Vagina (tissue), 2 donors: ENCODE data around the gene NRIP3. TPM values are rescaled to one million over a fixed set of nuclear protein-coding genes. Genes with fewer than 3 reads are reported as not detected.

Experiments
- DNase-seq, 2 donors: peaks; one replicate each; pipeline ENCODE4 v3.0.0-alpha.2; 2017; ENCODE audit errors: extremely low spot score in 2 of 2
- H3K27ac ChIP-seq: fragments of 200-600 bp; sonication (generic); one replicate; pipeline ENCODE4 v1.5.1; 2019
- H3K27me3 ChIP-seq: fragments of 200-600 bp; sonication (generic); one replicate; pipeline ENCODE4 v1.5.1; 2019
- H3K36me3 ChIP-seq, 2 donors: fragments of 200-600 bp; sonication (generic); one replicate each; pipeline ENCODE4 v1.5.1; 2017 to 2019
- H3K4me1 ChIP-seq: fragments of 200-600 bp; sonication (generic); one replicate; pipeline ENCODE4 v1.5.1; 2019
- H3K4me3 ChIP-seq, 2 donors: fragments of 200-600 bp; sonication (generic); 1 replicate in 1 of 2; 2 replicates in 1 of 2; pipeline ENCODE4 v1.5.1; 2016 to 2019
- H3K9me3 ChIP-seq: fragments of 200-600 bp; sonication (generic); one replicate; pipeline ENCODE4 v1.5.1; 2019
- POLR2A ChIP-seq, 2 donors: fragments of 450-650 bp; IDR thresholded peaks; one replicate each; pipeline ENCODE4 v1.6.1; 2017; ENCODE audit warnings: antibody characterized with exemption in 2 of 2, mild to moderate bottlenecking in 2 of 2, moderate library complexity in 2 of 2
- POLR2AphosphoS5 ChIP-seq, 2 donors: sonication (generic); formaldehyde crosslinking; IDR thresholded peaks; one replicate each; pipeline ENCODE4 v1.9.0; 2017; ENCODE audit warnings: antibody characterized with exemption in 2 of 2, mild to moderate bottlenecking in 2 of 2, low read depth in 1 of 2; ENCODE audit not compliant: insufficient read depth in 1 of 2
- intact Hi-C: fragments of 100-400 bp; cut with DNase I; formaldehyde crosslinking; loops from one replicate; pipeline ENCODE4 v1.15.1; 2023
- total RNA-seq: library from RNA; depleted of rRNA; stranded (reverse); fragments of >200 nt; gene quantifications from one replicate; pipeline ENCODE4 v1.2.3, GENCODE V29; 2016
- TF ChIP-seq, protein P1 (sequence below), 3 experiments: fragments of 450-650 bp in 2 of 3; fragments of 200-600 bp in 1 of 3; sonication (generic) in 1 of 3; IDR thresholded peaks; one replicate each; pipeline ENCODE4 v1.5.1; 2017 to 2019; ENCODE audit warnings: antibody characterized with exemption in 3 of 3, mild to moderate bottlenecking in 2 of 3, moderate library complexity in 2 of 3

Gene NRIP3
- total RNA-seq, 1 donor from 2014 or later, result 1.2 TPM

DNA sequence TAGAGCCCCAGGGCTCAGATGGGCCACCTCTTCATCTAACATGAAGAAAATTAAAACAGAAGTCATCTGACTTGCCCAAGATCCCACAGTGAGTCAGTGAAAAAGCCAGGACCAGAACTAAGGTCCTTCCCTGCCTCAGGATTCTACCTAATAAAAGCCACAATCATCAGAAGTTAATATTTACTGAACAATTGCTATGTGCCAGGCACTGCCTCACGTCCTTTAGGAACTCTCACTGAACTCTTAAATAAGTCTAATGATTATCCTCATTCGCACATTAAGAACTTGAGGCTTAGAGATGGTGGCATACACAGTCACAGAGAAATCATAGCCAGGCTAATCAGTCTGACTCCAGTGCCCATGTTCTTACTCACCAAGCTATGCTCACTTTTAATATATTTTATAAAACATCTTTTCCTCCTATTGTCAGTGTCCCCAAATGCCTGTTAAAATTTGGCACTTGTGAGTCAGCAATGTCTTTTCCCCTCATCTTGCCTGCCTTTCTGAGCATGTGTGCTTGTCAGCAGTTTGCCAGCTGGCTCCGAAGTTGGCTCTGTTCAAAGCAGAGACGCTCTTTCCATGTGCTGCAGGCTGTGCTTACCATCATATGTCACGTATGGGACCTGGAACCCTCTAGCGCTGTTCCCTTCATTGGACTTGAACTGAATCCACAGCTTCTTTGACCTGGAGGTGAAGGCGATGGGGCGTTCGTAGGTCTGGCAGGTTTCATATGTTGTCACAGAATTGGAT is 21.5 kb upstream of the NRIP3 start:
- Histone ChIP-seq H3K4me1 (no peaks in the 10 kb centered on the region), H3K9me3 (no peaks in the 10 kb centered on the region), H3K27ac (no peak overlapping the region), H3K4me3 (no peak overlapping the region), H3K36me3 (no peaks in the 10 kb centered on the region), H3K27me3 (no peaks in the 10 kb centered on the region)
- peak in 1 of 2 donors; percentile 42 for DNase-seq
- intact Hi-C loops, result no loop called here
- no peak for TF ChIP-seq POLR2A (IDR thresholded peaks at IDR 0.05)
- TF ChIP-seq POLR2AphosphoS5 (IDR thresholded peaks at IDR 0.05; ENCODE audit: insufficient read depth in 1 of 2, low read depth in 1 of 2), result no peak
- TF ChIP-seq, protein P1, sequence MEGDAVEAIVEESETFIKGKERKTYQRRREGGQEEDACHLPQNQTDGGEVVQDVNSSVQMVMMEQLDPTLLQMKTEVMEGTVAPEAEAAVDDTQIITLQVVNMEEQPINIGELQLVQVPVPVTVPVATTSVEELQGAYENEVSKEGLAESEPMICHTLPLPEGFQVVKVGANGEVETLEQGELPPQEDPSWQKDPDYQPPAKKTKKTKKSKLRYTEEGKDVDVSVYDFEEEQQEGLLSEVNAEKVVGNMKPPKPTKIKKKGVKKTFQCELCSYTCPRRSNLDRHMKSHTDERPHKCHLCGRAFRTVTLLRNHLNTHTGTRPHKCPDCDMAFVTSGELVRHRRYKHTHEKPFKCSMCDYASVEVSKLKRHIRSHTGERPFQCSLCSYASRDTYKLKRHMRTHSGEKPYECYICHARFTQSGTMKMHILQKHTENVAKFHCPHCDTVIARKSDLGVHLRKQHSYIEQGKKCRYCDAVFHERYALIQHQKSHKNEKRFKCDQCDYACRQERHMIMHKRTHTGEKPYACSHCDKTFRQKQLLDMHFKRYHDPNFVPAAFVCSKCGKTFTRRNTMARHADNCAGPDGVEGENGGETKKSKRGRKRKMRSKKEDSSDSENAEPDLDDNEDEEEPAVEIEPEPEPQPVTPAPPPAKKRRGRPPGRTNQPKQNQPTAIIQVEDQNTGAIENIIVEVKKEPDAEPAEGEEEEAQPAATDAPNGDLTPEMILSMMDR (IDR thresholded peaks at IDR 0.05), result no peak

DNA sequence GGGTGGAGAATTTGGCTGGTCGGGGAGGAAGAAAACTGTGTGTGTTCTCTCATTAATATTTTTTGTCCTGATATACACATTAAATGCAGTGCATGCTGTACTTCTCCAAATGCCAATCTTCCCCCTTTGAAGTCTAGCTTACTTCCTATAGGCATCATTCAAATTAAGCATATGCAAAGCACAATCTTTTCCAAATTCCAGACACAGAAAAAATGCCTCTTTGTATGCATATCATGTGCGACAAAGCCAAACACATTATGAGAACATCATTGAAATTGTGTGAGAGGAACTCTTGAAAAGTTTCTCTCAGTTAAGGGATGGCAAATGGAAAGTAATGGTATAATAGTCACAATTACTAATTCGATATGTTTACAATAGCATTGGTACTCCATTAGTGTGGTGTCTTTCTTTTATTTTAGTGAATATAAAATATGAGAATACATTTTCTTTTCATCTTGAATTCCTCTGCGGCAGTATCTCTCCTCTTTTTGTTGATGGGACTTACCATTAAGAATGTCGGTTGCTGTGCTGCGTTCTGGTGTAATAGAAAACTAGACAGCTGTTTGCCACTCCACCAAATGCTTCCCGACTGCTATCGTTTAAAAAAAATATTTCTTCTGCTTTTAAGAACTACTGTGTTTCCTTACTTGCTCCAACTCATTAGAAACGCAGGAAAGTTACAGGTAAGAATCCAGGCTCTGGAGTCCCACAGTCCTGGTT is 19.3 kb upstream of the NRIP3 start:
- intact Hi-C loops, result no loop called here
- Histone ChIP-seq H3K27me3 (no peaks in the 10 kb centered on the region), H3K27ac (no peak overlapping the region), H3K4me1 (no peaks in the 10 kb centered on the region), H3K4me3 (no peak overlapping the region), H3K36me3 (no peaks in the 10 kb centered on the region), H3K9me3 (no peaks in the 10 kb centered on the region)
- TF ChIP-seq, protein P1 (IDR thresholded peaks at IDR 0.05), result no peak
- no peak for TF ChIP-seq POLR2AphosphoS5 (IDR thresholded peaks at IDR 0.05; ENCODE audit: insufficient read depth in 1 of 2, low read depth in 1 of 2)
- TF ChIP-seq POLR2A (IDR thresholded peaks at IDR 0.05), result no peak
- no peak for DNase-seq

DNA sequence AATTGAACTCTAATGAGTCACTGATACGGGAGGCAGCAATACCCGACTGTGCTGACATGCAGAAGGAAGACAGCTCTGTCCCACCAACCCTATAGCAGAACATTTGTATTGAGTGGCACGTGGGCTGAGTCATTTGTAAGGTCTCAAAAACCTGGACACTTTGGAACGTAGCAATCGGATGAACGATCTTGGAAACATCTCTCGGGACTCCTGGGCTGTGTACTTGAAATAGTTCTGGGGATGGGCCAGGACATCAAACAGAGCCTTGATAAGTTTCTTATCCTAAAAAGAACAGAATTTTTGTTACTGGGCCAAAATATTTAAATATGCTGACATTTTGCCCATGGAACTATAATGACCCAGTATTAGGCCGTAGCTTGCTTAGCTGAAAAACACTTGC is 17.1 kb upstream of the NRIP3 start:
- intact Hi-C loops, result no loop called here
- TF ChIP-seq, protein P1 (IDR thresholded peaks at IDR 0.05), result no peak
- TF ChIP-seq POLR2A (IDR thresholded peaks at IDR 0.05), result no peak
- no peak for TF ChIP-seq POLR2AphosphoS5 (IDR thresholded peaks at IDR 0.05; ENCODE audit: insufficient read depth in 1 of 2, low read depth in 1 of 2)
- Histone ChIP-seq H3K9me3 (no peaks in the 10 kb centered on the region), H3K4me3 (no peak overlapping the region), H3K27ac (no peak overlapping the region), H3K4me1 (peaks cover 5% of the 10 kb centered on the region), H3K36me3 (no peaks in the 10 kb centered on the region), H3K27me3 (no peaks in the 10 kb centered on the region)
- DNase-seq, result no peak

DNA sequence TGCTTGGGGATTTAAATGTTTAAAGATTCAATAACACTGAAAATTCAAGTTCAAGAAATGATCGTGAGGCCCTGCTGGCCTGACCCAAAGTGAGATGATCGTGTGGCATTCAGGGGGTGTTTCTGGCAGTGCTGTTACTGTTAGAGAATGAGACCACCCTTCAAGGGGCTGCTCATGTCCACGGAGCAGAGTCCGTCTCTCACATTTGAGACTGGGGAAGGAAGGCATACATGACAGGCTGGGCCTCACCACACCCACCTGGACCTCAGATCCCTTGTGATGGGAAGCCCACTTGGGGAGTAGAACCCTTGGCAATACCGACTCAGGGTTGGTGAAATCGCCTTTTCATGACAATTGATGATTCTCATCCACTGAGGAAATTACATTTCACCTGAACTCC is 16.1 kb upstream of the NRIP3 start:
- H3K27ac ChIP-seq, result no peak overlapping the region
- intact Hi-C loops, result no loop called here
- H3K4me1 ChIP-seq, result peaks cover 5% of the 10 kb centered on the region
- no peak for DNase-seq
- no peaks in the 10 kb centered on the region for H3K9me3 ChIP-seq
- TF ChIP-seq, protein P1 (IDR thresholded peaks at IDR 0.05), result no peak
- TF ChIP-seq POLR2AphosphoS5 (IDR thresholded peaks at IDR 0.05; ENCODE audit: insufficient read depth in 1 of 2, low read depth in 1 of 2), result no peak
- TF ChIP-seq POLR2A (IDR thresholded peaks at IDR 0.05), result no peak
- no peaks in the 10 kb centered on the region for H3K27me3 ChIP-seq
- no peaks in the 10 kb centered on the region for H3K36me3 ChIP-seq
- no peak overlapping the region for H3K4me3 ChIP-seq

DNA sequence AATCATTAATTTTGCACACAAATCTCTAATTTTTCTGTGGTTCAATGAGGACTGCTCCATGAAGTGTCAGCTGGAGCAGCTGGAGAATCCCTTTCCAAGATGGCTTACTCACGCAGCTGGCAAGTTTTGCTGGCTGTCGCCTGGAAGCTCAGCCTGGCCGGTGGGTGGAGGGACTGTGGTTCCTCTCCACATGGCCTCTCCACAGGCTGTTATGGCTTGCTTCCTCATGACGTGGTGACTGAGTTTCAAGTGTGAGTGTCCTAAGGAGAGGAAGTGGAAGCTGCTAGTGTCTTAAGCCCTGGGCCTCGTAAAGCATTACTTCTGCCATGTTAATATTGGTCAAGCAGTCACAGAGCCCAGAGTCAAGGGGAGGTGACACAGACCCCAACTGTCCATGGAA is 14.0 kb upstream of the NRIP3 start:
- no peaks in the 10 kb centered on the region for H3K36me3 ChIP-seq
- H3K27ac ChIP-seq, result no peak overlapping the region
- intact Hi-C loops, result no loop called here
- no peaks in the 10 kb centered on the region for H3K27me3 ChIP-seq
- H3K4me1 ChIP-seq, result peaks cover 5% of the 10 kb centered on the region
- no peak for DNase-seq
- no peaks in the 10 kb centered on the region for H3K9me3 ChIP-seq
- no peak overlapping the region for H3K4me3 ChIP-seq
- TF ChIP-seq POLR2AphosphoS5 (IDR thresholded peaks at IDR 0.05; ENCODE audit: insufficient read depth in 1 of 2, low read depth in 1 of 2) (no peak), POLR2A (IDR thresholded peaks at IDR 0.05) (no peak)
- TF ChIP-seq, protein P1 (IDR thresholded peaks at IDR 0.05), result no peak
